ENCODE data around the gene ZNF502. TPM values are rescaled to one million over a fixed set of nuclear protein-coding genes. Genes with fewer than 3 reads are reported as not detected.

Gene ZNF502
- 3.9 and 4.3 TPM in 2 replicates for total RNA-seq

DNA sequence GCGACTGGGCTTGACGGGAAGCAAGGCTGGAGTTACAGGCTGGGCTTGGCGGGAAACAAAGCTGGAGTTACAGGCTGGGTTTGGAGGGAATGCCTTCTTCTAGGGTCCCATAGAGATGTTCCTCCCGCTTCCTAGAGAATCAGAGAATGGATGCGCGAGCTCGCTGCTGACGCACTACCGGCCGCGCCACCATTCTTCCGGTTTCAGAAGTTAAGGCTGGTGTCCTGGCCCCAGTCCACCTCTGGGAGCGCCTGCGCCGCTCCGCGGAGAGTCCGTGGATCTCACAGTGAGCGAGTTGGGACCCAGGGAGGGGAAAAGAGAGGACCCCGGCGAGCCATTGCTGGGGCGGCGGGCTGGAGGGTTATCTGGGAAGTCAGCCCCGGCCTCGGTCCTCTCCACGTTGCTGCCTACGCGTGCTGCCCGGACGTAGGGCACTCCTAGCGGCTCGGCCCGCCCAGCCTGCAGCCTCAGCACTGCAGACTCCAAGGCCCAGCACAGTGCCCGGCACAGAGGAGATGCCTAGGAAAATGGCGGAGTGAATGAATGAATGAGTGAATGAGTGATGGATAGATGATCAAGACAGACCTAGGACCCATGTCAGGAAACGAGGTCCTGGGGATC, at the start of gene ZNF502:
TSS of gene ZNF502 (plus strand) at position 206 of the 621 bp plus-strand sequence. CDS start 7,602 bp downstream, outside the sequence.

DNA sequence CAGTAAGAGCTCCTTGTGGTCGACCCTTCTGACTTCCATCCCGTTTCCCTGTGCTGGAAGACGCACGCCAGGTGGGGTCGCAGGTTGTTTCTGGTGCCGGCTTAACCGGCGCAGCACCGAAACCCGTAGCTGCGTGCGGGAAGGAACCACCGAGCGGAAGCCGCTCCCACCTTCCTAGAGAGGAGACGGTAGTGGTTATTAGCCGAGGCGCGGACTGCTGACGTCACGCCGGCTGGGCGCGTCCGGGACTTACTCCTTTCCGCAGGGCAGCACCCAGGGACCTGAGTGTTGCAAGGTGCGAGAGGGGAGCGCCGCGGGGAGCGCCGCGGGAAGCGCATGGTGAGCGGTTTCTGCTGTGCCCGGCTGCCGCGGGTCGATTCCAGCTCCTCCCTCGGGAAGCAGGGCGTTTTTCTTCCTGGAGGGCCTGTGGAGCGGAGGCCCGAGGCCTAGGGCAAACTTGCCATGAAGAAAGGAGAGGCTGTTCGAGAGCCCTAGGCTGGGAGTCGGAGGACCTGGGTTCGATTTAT, 17.0 kb downstream of the ZNF502 start, which contains the start of gene ZNF501:
TSS of gene ZNF501 (plus strand) at position 252 of the 527 bp plus-strand sequence. CDS start 4,787 bp downstream, outside the sequence.

DNA sequence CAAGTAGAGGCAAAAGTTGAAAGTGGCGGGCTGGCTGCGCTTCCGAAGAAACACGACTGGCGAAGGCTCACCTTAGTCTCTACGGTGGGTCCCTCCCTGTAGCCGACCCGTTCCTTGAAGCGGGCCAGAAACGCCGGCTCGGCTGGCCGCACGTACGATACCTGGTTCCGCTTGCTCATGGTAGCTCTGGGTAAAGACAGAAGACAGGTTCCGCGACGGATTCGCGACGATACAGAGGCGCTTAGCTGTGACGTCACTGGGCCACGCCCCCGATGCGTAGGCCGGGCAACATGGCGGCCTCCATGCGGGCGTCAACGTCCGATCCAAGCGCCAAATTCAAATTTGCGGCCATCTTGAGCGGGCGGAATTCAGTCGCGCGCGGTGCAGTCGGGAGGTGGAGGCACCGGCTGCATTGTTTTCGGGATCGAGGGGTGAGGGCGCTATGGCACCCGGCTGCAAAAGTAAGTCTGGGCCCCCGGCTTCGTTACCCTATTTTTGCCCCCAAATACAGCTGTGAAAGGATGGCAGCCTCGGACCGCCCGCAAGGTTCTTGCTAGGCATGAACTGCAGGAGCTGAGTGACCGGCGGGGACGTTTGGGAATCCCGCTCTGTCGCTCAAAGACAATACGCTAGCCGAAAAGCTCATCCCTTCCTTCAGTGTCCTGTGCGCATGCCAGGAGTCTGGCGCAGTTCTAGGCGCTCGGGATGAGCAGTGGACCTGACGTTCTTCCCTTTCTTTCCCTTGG, 49.1 kb downstream of the ZNF502 start, which contains the start of the genes KIAA1143 and KIF15:
TSS of gene KIAA1143 (minus strand) at position 196 of the 746 bp plus-strand sequence. CDS start at position 179, 17 bp downstream.
TSS of gene KIF15 (plus strand) at position 371 of the 746 bp plus-strand sequence. CDS start at position 443, 72 bp downstream.

Other genes starting within 250 kb of the ZNF502 start
- 6.1 and 7.7 TPM in 2 replicates for gene ZNF445, start 235.0 kb upstream of the ZNF502 start, total RNA-seq
- gene ZKSCAN7, start 157.5 kb upstream of the ZNF502 start, total RNA-seq, result 4.6 and 5.0 TPM in 2 replicates
- gene ZNF660, start 127.7 kb upstream of the ZNF502 start, total RNA-seq, result 1.7 and 1.8 TPM in 2 replicates
- 11.6 and 13.8 TPM in 2 replicates for gene ZNF197, start 87.6 kb upstream of the ZNF502 start, total RNA-seq
- 11.4 and 18.3 TPM in 2 replicates for gene ZNF35, start 63.9 kb upstream of the ZNF502 start, total RNA-seq
- gene ZNF501, start 17.0 kb downstream of the ZNF502 start, total RNA-seq, result 4.3 and 4.6 TPM in 2 replicates
- gene KIAA1143, start 49.0 kb downstream of the ZNF502 start, total RNA-seq, result 13.6 and 19.6 TPM in 2 replicates
- 0.66 and 14.7 TPM in 2 replicates for gene KIF15, start 49.1 kb downstream of the ZNF502 start, total RNA-seq
- gene TMEM42, start 149.3 kb downstream of the ZNF502 start, total RNA-seq, result 7.6 and 10.5 TPM in 2 replicates
- gene TGM4, start 161.9 kb downstream of the ZNF502 start, total RNA-seq, result not detected in 2 replicates